HG03378 (cell line): ENCODE results near the gene SPRED1.

ENCODE experiments used
- ATAC-seq: cut with Tn5 transposase; IDR thresholded peaks from one replicate; pipeline ENCODE4 v1.9.1; 2021; ENCODE audit warnings: mild to moderate bottlenecking, moderate library complexity; ENCODE audit not compliant: unreplicated experiment

SPRED1 gene

GRCh38 chr15:38349251-38349650 lies 96.6 kb downstream of the SPRED1 start:
- ATAC-seq = no peak

GRCh38 chr15:38351466-38351865 lies 98.8 kb downstream of the SPRED1 start:
- ATAC-seq = no peak

GRCh38 chr15:38354315-38354929 lies 101.8 kb downstream of the SPRED1 start:
- peak; percentile 54 for ATAC-seq

- ATAC-seq = no peak
Observed at GRCh38 chr15:38362355-38362754, 109.7 kb downstream of the SPRED1 start.

- no peak for ATAC-seq
Observed at GRCh38 chr15:38367476-38367875, 114.8 kb downstream of the SPRED1 start.

- no peak for ATAC-seq
Observed at GRCh38 chr15:38369936-38370478, 117.4 kb downstream of the SPRED1 start.

GRCh38 chr15:38373016-38373415 lies 120.4 kb downstream of the SPRED1 start:
- no peak for ATAC-seq

GRCh38 chr15:38374029-38374428 lies 121.4 kb downstream of the SPRED1 start:
- no peak for ATAC-seq

GRCh38 chr15:38374556-38374955 lies 121.9 kb downstream of the SPRED1 start:
- ATAC-seq = no peak

GRCh38 chr15:38376081-38376480 lies 123.4 kb downstream of the SPRED1 start:
- no peak for ATAC-seq

GRCh38 chr15:38377636-38378035 lies 125.0 kb downstream of the SPRED1 start:
- ATAC-seq = no peak

GRCh38 chr15:38378161-38378560 lies 125.5 kb downstream of the SPRED1 start:
- ATAC-seq = no peak

- ATAC-seq = peak; percentile 81
Observed at GRCh38 chr15:38389924-38390542, 137.4 kb downstream of the SPRED1 start.

- ATAC-seq = no peak
Observed at GRCh38 chr15:38391191-38391590, 138.6 kb downstream of the SPRED1 start.

- no peak for ATAC-seq
Observed at GRCh38 chr15:38398134-38398533, 145.5 kb downstream of the SPRED1 start.

- ATAC-seq = no peak
Observed at GRCh38 chr15:38401106-38401505, 148.5 kb downstream of the SPRED1 start.

GRCh38 chr15:38401701-38402100 lies 149.1 kb downstream of the SPRED1 start:
- no peak for ATAC-seq

GRCh38 chr15:38406436-38406835 lies 153.8 kb downstream of the SPRED1 start:
- no peak for ATAC-seq
